ENCODE measurements around the gene SIK3.

SIK3 gene

GRCh38 chr11:116868066-116868465, 230.2 kb downstream of the SIK3 start:
- DNase-seq (ENCODE audit: low read depth in 2 of 2) = no peak

- no peak for DNase-seq (ENCODE audit: low read depth in 2 of 2)
Measured at GRCh38 chr11:116867619-116868018, 230.6 kb downstream of the SIK3 start.

- DNase-seq (ENCODE audit: low read depth in 2 of 2) = no peak
Measured at GRCh38 chr11:116866804-116867455, 231.3 kb downstream of the SIK3 start.

GRCh38 chr11:116865696-116866095, 232.5 kb downstream of the SIK3 start:
- DNase-seq (ENCODE audit: low read depth in 2 of 2) = no peak

GRCh38 chr11:116864531-116864930, 233.7 kb downstream of the SIK3 start:
- no peak for DNase-seq (ENCODE audit: low read depth in 2 of 2)

- no peak for DNase-seq (ENCODE audit: low read depth in 2 of 2)
Measured at GRCh38 chr11:116862951-116863350, 235.3 kb downstream of the SIK3 start.

GRCh38 chr11:116862185-116862584, 236.0 kb downstream of the SIK3 start:
- DNase-seq (ENCODE audit: low read depth in 2 of 2) = no peak

- no peak for DNase-seq (ENCODE audit: low read depth in 2 of 2)
Measured at GRCh38 chr11:116861539-116861938, 236.7 kb downstream of the SIK3 start.

GRCh38 chr11:116860303-116860702, 237.9 kb downstream of the SIK3 start:
- DNase-seq (ENCODE audit: low read depth in 2 of 2) = no peak

GRCh38 chr11:116859175-116859574, 239.1 kb downstream of the SIK3 start:
- no peak for DNase-seq (ENCODE audit: low read depth in 2 of 2)

GRCh38 chr11:116857936-116858335, 240.3 kb downstream of the SIK3 start:
- no peak for DNase-seq (ENCODE audit: low read depth in 2 of 2)

GRCh38 chr11:116857316-116857715, 240.9 kb downstream of the SIK3 start:
- no peak for DNase-seq (ENCODE audit: low read depth in 2 of 2)

- no peak for DNase-seq (ENCODE audit: low read depth in 2 of 2)
Measured at GRCh38 chr11:116856423-116856822, 241.8 kb downstream of the SIK3 start.

- no peak for DNase-seq (ENCODE audit: low read depth in 2 of 2)
Measured at GRCh38 chr11:116855413-116855812, 242.8 kb downstream of the SIK3 start.

GRCh38 chr11:116853461-116854073, 244.7 kb downstream of the SIK3 start:
- peak; percentile 29 to 42 for DNase-seq (ENCODE audit: low read depth in 2 of 2)

GRCh38 chr11:116852261-116853031, 245.8 kb downstream of the SIK3 start:
- DNase-seq (ENCODE audit: low read depth in 2 of 2) = no peak

- DNase-seq (ENCODE audit: low read depth in 2 of 2) = peak; percentile 42 to 55
Measured at GRCh38 chr11:116851626-116852025, 246.6 kb downstream of the SIK3 start.

GRCh38 chr11:116849486-116849885, 248.7 kb downstream of the SIK3 start:
- no peak for DNase-seq (ENCODE audit: low read depth in 2 of 2)

GRCh38 chr11:116849060-116849459, 249.2 kb downstream of the SIK3 start:
- no peak for DNase-seq (ENCODE audit: low read depth in 2 of 2)

GRCh38 chr11:116847612-116848011, 250.6 kb downstream of the SIK3 start:
- no peak for DNase-seq (ENCODE audit: low read depth in 2 of 2)

GRCh38 chr11:116844722-116845121, 253.5 kb downstream of the SIK3 start:
- no peak for DNase-seq (ENCODE audit: low read depth in 2 of 2)

GRCh38 chr11:116843661-116844060, 254.6 kb downstream of the SIK3 start:
- no peak for DNase-seq (ENCODE audit: low read depth in 2 of 2)

- no peak for DNase-seq (ENCODE audit: low read depth in 2 of 2)
Measured at GRCh38 chr11:116842909-116843308, 255.3 kb downstream of the SIK3 start.
